ENCODE measurements around the gene IFT57. TPM values are rescaled to one million over a fixed set of nuclear protein-coding genes. Genes with fewer than 3 reads are reported as not detected.

IFT57 gene
- total and polyA plus RNA-seq, 9 of the 15 experiments (the other 6 are each of a cell fraction or from before 2014, with no cell fraction given) = 1.5 to 20.1 (median 9.9) TPM

GRCh38 chr3:108124337-108125152 lies 97.7 kb downstream of the IFT57 start (continued):
- TF ChIP-seq ZNF174 (CRISPR knock-in tag; IDR thresholded peaks at IDR 0.05) (no peak), NR2F6 (CRISPR knock-in tag; IDR thresholded peaks at IDR 0.05) (no peak), TCF7 (IDR thresholded peaks at IDR 0.05; ENCODE audit: borderline replicate concordance) (no peak), SREBF1 (IDR thresholded peaks at IDR 0.05; ENCODE audit: borderline replicate concordance, low read depth, low read length) (no peak), VEZF1 (CRISPR knock-in tag; IDR thresholded peaks at IDR 0.05) (peak; percentile 59), CBX3 (IDR thresholded peaks at IDR 0.05; ENCODE audit: borderline replicate concordance in 1 of 2, low read length in 2 of 2) (no peak), RREB1 (CRISPR knock-in tag; IDR thresholded peaks at IDR 0.05) (no peak), ILF3 (IDR thresholded peaks at IDR 0.05; ENCODE audit: borderline replicate concordance) (no peak), ZNF583 (CRISPR knock-in tag; IDR thresholded peaks at IDR 0.05) (peak; percentile 56; the same call in 1 of the 2 replicates), CBFA2T3 (IDR thresholded peaks at IDR 0.05) (peak; percentile 91), SMARCB1 (IDR thresholded peaks at IDR 0.05; ENCODE audit: insufficient read length, low read depth) (no peak), STAT6 (CRISPR knock-in tag; IDR thresholded peaks at IDR 0.05) (no peak), ZBTB49 (CRISPR knock-in tag; IDR thresholded peaks at IDR 0.05; ENCODE audit: borderline replicate concordance) (no peak), DLX4 (CRISPR knock-in tag; IDR thresholded peaks at IDR 0.05) (no peak)
